Measurements from ENCODE around the gene TECTB.

Gene TECTB

DNA sequence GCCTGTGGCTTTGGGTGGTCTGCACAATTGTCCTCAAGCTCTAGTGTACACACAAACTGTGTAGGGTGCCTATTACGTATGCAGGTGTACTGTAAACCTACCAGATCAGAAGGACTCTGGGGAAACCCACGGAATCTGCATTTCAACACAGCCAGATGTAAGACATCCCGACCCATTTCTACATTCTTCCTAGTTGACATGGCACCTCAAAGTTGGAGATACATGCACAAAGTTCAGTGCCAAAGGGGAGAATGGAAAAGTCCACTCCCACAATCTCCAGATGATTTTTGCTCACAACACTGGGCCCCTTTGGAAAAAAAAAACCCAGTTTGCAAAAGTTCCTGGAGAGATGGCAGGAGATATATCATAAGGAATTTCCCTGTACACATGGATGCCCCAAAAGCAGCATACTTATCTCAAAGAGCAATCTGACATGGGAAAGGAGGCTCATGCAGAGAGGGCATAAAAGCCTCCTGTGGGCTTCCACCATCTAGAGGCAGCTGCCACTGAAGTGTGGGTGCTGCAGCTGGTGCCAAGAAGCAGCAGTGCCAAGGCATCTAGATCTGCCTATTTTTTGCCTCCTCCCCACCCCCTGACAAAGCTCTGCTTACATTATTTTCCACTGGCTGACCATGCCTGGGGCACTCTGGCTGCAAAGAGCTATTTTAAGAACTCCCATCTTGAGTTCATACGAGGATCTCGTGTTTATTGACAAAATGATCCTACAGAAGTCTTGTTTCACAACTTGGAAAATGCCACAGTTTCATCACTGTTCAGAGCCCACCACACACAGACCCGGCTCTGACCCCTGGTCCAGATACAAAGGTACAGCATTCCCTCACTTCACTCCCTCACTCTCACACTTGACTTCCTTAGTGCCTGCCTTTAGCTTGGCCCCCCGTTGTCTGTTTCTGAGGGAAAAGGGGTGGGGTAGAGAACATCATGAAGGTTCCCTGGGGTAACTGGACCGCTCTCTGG is 12.9 kb downstream of the TECTB start:
- POLR2A ChIA-PET, result no interaction called here
- CTCF ChIA-PET, result interaction anchor here (1.0 to 4.6 kb wide), 9 partner anchors 8 to 1793 kb away, joined by 3 to 15 read pairs (median 5); no protein-coding TSS in a partner anchor
- TF ChIP-seq, protein P1, sequence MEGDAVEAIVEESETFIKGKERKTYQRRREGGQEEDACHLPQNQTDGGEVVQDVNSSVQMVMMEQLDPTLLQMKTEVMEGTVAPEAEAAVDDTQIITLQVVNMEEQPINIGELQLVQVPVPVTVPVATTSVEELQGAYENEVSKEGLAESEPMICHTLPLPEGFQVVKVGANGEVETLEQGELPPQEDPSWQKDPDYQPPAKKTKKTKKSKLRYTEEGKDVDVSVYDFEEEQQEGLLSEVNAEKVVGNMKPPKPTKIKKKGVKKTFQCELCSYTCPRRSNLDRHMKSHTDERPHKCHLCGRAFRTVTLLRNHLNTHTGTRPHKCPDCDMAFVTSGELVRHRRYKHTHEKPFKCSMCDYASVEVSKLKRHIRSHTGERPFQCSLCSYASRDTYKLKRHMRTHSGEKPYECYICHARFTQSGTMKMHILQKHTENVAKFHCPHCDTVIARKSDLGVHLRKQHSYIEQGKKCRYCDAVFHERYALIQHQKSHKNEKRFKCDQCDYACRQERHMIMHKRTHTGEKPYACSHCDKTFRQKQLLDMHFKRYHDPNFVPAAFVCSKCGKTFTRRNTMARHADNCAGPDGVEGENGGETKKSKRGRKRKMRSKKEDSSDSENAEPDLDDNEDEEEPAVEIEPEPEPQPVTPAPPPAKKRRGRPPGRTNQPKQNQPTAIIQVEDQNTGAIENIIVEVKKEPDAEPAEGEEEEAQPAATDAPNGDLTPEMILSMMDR (IDR thresholded peaks at IDR 0.05; ENCODE audit: insufficient read depth, low read length, missing control alignments), result no peak

DNA sequence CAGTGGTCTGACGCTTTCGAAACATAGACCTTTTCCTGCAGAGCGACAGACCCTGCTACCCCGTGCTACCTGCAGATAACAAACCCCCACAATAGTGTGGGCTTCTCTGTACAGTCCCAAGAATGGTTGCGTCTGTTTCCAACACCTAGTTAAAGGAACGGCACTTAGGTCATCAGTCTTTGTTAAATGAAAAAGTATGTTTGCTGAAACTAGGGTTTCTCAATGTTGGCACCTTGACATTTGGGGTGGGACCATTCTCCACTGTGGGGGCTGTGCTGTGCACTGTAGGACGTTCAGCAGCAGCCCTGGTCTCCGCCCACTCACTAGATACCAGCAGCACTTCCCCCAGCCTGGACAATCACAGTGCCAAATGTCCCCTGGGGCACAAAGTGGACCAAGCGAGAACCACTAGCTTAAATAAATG is 13.7 kb downstream of the TECTB start:
- no peak overlapping the region for H3K4me3 ChIP-seq (ENCODE audit: low read depth, low read length)
- DNase-seq (ENCODE audit: low read depth, low spot score), result no peak
- ChIA-PET POLR2A (no interaction called here), CTCF (interaction anchor here (0.8 to 4.6 kb wide), 4 partner anchors 11 to 160 kb away, joined by 3 to 12 read pairs (median 5); no protein-coding TSS in a partner anchor)
- TF ChIP-seq, protein P1 (IDR thresholded peaks at IDR 0.05; ENCODE audit: insufficient read depth, low read length, missing control alignments), result no peak

More for the DNA sequence above, 12.9 kb downstream of the TECTB start:
- H3K4me3 ChIP-seq (ENCODE audit: low read depth, low read length), result no peak overlapping the region
- DNase-seq (ENCODE audit: low read depth, low spot score), result peak; percentile 42

DNA sequence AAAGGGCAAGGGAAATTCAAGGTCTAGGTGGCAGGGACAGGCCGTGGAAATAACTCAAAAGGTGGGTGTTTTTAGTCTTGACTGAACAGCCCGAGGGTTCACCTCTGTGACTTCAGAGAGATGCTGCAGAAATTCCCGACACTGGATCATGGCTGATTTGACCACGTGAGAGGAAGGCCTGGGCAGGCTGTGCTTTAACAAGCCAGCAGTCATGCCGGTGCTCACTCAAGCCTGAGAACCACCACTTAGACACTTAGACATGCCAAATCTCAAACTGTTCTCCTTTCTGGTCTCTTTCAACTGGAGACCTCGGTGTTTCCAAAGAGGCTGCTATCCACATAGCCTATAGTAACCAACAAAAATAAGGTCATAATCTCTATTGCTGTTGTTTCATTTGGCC is 15.4 kb downstream of the TECTB start:
- DNase-seq (ENCODE audit: low read depth, low spot score), result no peak
- ChIA-PET CTCF (no interaction called here), POLR2A (no interaction called here)
- TF ChIP-seq, protein P1 (IDR thresholded peaks at IDR 0.05; ENCODE audit: insufficient read depth, low read length, missing control alignments), result no peak
- no peak overlapping the region for H3K4me3 ChIP-seq (ENCODE audit: low read depth, low read length)

DNA sequence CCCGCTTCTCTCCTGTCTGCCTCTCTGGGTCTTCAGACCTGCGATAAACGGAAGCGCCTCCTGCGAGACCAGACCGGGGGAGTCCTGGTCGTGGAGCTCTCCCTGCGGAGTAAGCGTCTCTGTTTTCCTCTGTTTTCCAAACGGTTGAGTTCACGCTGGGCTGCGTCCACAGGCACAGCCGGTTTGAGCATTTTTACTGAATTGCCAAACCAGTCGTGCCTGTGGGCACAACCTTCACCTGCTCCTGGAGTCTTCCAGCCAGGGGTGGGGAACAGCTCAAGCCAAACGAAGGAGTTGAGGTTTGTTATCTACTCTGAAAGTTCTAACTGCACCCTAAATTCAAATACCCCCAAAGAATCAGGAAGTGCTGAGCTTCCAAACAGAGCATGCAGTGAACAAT is 16.3 kb downstream of the TECTB start:
- ChIA-PET CTCF (interaction anchor here (1.0 to 1.6 kb wide), 2 partner anchors 9 to 184 kb away, joined by 6 read pairs; no protein-coding TSS in a partner anchor), POLR2A (no interaction called here)
- H3K4me3 ChIP-seq (ENCODE audit: low read depth, low read length), result no peak overlapping the region
- TF ChIP-seq, protein P1 (IDR thresholded peaks at IDR 0.05; ENCODE audit: insufficient read depth, low read length, missing control alignments), result no peak
- DNase-seq (ENCODE audit: low read depth, low spot score), result no peak

DNA sequence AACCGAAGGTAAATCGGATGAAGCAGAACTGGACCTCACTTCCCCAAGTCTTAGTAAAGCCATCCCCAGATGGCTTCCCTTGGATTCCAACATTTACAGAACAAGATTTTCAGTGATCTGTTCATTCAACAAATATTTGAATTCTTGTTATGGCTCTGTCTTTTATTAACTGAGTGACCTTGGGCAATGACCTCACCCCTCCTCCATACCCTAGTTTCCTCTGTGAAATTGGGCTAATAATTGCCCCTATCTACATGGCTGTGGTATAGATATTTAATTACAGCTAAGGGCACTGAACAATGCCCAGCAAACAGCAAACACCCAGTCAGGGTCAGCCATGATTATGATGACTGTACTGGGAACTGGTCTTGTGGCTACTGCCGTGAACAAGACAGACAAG is 19.1 kb downstream of the TECTB start:
- no peak overlapping the region for H3K4me3 ChIP-seq (ENCODE audit: low read depth, low read length)
- ChIA-PET CTCF (interaction anchor here (15.8 kb wide), 1 partner anchor 164 kb away, joined by 271 read pairs; no protein-coding TSS in a partner anchor), POLR2A (no interaction called here)
- no peak for DNase-seq (ENCODE audit: low read depth, low spot score)
- TF ChIP-seq, protein P1 (IDR thresholded peaks at IDR 0.05; ENCODE audit: insufficient read depth, low read length, missing control alignments), result no peak

DNA sequence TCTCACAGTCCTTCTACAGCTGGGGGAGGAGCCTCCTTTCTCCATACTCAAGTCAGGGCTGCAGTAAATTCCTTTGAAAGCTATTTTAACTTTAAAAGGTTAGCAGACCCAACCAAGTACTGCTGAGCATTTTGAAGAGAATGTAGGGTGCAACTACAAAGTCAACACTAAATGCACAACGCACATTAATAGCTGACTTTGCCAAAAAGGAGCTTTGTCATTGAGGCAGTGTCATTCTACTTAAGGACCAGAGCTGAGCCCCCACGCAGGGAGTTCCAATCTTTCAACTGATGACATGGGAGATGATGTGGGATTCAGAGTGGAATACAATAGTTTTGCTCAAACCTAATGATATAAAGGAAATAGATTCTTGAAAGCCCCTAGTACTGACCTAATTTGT is 20.3 kb downstream of the TECTB start:
- POLR2A ChIA-PET, result no interaction called here
- no peak for DNase-seq (ENCODE audit: low read depth, low spot score)
- no peak overlapping the region for H3K4me3 ChIP-seq (ENCODE audit: low read depth, low read length)
- TF ChIP-seq, protein P1 (IDR thresholded peaks at IDR 0.05; ENCODE audit: insufficient read depth, low read length, missing control alignments), result no peak
- CTCF ChIA-PET, result interaction anchor here (0.8 to 15.8 kb wide), 4 partner anchors 120 to 188 kb away, joined by 3 to 271 read pairs (median 140); partner anchors contain the start of gene GPAM
